Psoas muscle (tissue), 8 donors: ENCODE data around the gene TMEM184B. TPM values are rescaled to one million over a fixed set of nuclear protein-coding genes. Genes with fewer than 3 reads are reported as not detected.

ENCODE experiments used
- ATAC-seq, 4 donors: fragments of 200-7000 bp; cut with Tn5 transposase; one replicate each; pipeline ENCODE4 v1.9.1; 2020; ENCODE audit warnings: moderate library complexity in 3 of 4, mild to moderate bottlenecking in 2 of 4
- DNase-seq, 2 donors: peaks; one replicate each; pipeline ENCODE4 v3.0.0-alpha.2; 2020
- H3K27ac ChIP-seq: fragments of 200-600 bp; one replicate; pipeline ENCODE4 v1.8.0; 2022
- H3K27me3 ChIP-seq, 3 donors: fragments of 200-600 bp in 1 of 3; one replicate each; pipeline versions ENCODE4 v1.6.1 to v1.8.0; 2013 to 2022; ENCODE audit warnings: low read length in 2 of 3, mild to moderate bottlenecking in 2 of 3, moderate library complexity in 1 of 3; ENCODE audit not compliant: insufficient read depth in 3 of 3
- H3K36me3 ChIP-seq, 2 donors: fragments of 200-600 bp in 1 of 2; one replicate each; pipeline versions ENCODE4 v1.6.1 to v1.8.0; 2013 to 2022; ENCODE audit warnings: low read depth in 1 of 2, mild to moderate bottlenecking in 1 of 2, moderate library complexity in 1 of 2; ENCODE audit not compliant: insufficient read depth in 1 of 2
- H3K4me1 ChIP-seq: fragments of 200-600 bp; one replicate; pipeline ENCODE4 v1.8.0; 2022
- H3K4me3 ChIP-seq: fragments of 200-600 bp; one replicate; pipeline ENCODE4 v1.8.0; 2022; ENCODE audit warnings: mild to moderate bottlenecking
- H3K9me3 ChIP-seq: fragments of 200-600 bp; one replicate; pipeline ENCODE4 v1.8.0; 2022
- WGBS, 3 donors: extraction: QIAGEN DNeasy Blood & Tissue Kit; methylation state at CpG; one replicate each; pipeline versions ENCODE4 v1.1.6 to v1.1.7; 2013; 5-methylcytosine and 5-hydroxymethylcytosine counted together
- intact Hi-C, 2 donors: fragments of 100-400 bp; cut with DNase I; formaldehyde crosslinking; loops; one replicate each; pipeline versions ENCODE4 v1.11.0 to v1.14.2; 2022
- polyA plus RNA-seq, 3 donors: library from polyadenylated mRNA; stranded (reverse); fragments of 200-250 nt; gene quantifications; one replicate each; pipeline ENCODE4 v1.2.3, GENCODE V29; 2013
- total RNA-seq, 4 donors: library from RNA; stranded (reverse); fragmentation: NEBNext Ultra II Directional in 2 of 4; extraction: Animal tissue kit (Norgen Biotek cat#: 25700) in 2 of 4; gene quantifications; one replicate each; pipeline versions ENCODE4 v1.2.1 to v1.2.4, GENCODE V29; 2021 to 2023
- TF ChIP-seq, protein P1 (sequence below): fragments of 200-600 bp; IDR thresholded peaks from one replicate; pipeline ENCODE4 v1.8.0; 2022; ENCODE audit warnings: antibody characterized with exemption
- donor health status: healthy with polysubstance abuse.
- donor health status: DM: no; HTN: no; CAD: no; lungs with moderate emphysema.
- donor health status: Bipolar disorder and iron deficiency.
- donor health status: healthy.
- donor health status: DM: yes; HTN: yes; CAD: no.
- donor health status: DM: no; HTN: no; CAD: no.
- donor health status: DM: no; HTN: no; CAD: no.
- donor health status: DM: yes; HTN: yes; CAD: no.

Gene TMEM184B
- total and polyA plus RNA-seq, 7 donors = 13.6 to 40.3 (median 26.4) TPM

GRCh38 chr22:38202437-38203089, 70.2 kb downstream of the TMEM184B start:
- Histone ChIP-seq H3K9me3 (no peaks in the 10 kb centered on the region), H3K27me3 (no peaks in the 10 kb centered on the region), H3K27ac (peak overlapping the region; percentile 95), H3K4me1 (peaks cover 22% of the 10 kb centered on the region), H3K4me3 (peak overlapping the region; percentile 72), H3K36me3 (no peaks in the 10 kb centered on the region)
- ATAC-seq (peak; percentile 69 to 77 (median 73)), DNase-seq (peak; percentile 92 to 96)
- 1% methylated on average over 43 to 74 of the region's 74 CpGs for WGBS, 3 donors
- TF ChIP-seq, protein P1, sequence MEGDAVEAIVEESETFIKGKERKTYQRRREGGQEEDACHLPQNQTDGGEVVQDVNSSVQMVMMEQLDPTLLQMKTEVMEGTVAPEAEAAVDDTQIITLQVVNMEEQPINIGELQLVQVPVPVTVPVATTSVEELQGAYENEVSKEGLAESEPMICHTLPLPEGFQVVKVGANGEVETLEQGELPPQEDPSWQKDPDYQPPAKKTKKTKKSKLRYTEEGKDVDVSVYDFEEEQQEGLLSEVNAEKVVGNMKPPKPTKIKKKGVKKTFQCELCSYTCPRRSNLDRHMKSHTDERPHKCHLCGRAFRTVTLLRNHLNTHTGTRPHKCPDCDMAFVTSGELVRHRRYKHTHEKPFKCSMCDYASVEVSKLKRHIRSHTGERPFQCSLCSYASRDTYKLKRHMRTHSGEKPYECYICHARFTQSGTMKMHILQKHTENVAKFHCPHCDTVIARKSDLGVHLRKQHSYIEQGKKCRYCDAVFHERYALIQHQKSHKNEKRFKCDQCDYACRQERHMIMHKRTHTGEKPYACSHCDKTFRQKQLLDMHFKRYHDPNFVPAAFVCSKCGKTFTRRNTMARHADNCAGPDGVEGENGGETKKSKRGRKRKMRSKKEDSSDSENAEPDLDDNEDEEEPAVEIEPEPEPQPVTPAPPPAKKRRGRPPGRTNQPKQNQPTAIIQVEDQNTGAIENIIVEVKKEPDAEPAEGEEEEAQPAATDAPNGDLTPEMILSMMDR = peak; percentile 22
- intact Hi-C loops = loop anchor here (2.0 to 10.0 kb wide), 3 partner anchors 26 to 114 kb away; partner anchors contain the start of genes BAIAP2L2 (in 2 of the 2) and CSNK1E (in 1 of the 2)

DNA sequence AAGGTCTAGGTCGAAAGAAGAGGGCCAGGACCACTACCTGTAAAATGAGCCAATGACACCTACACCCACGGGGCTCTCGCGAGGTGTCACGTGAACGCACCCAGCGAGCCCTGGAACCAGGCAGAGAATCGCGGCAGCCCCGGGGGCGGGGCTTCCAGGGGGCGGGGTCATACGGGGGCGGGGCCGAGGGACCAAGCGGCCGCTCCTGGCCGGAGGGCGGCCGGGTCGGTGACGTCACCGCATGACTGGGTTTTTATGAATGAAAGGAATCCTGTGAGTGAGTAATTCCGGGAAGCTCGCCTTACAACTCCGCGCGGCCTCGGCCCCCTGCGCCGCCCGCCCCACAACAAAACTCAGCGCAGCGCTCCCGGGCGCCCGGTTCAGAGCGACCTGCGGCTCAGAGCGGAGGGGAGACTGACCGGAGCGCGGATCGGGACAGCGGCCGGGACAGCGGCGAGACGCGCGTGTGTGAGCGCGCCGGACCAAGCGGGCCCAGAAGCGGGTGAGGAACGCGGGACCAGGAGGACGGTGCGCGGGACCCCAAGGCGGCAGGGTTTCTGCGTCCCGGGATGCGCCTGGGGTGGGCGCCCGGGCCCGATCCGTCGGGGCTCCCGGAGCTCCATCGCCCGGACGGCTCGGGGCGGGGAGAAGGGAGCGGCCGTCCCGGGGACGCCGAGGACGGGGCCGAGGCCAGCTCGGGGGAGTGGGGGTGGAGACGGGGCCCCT, 70.9 kb downstream of the TMEM184B start, which contains the start of gene MAFF:
TSS of gene MAFF (plus strand) at position 284 of the 726 bp plus-strand sequence. CDS start 11,860 bp downstream, outside the sequence.
- H3K27me3 ChIP-seq = no peaks in the 10 kb centered on the region
- peak; percentile 84 to 88 (median 86) for ATAC-seq
- H3K9me3 ChIP-seq = no peaks in the 10 kb centered on the region
- H3K36me3 ChIP-seq = no peaks in the 10 kb centered on the region
- peak; percentile 97 to 99 for DNase-seq
- TF ChIP-seq, protein P1 = no peak
- peaks cover 22% of the 10 kb centered on the region for H3K4me1 ChIP-seq
- 0% methylated on average over 64 to 85 of the region's 85 CpGs for WGBS, 3 donors
- peak within 1 kb of the TSS; percentile 72 for H3K4me3 ChIP-seq
- H3K27ac ChIP-seq = peak within 1 kb of the TSS; percentile 95
- intact Hi-C loops = loop anchor here (2.0 to 10.0 kb wide), 4 partner anchors 19 to 115 kb away; partner anchors contain the start of genes BAIAP2L2 (in 2 of the 2) and CSNK1E (in 1 of the 2)

- WGBS, 3 donors = 15% methylated on average over 8 of the region's 8 CpGs
- intact Hi-C loops = loop anchor here (2.0 to 10.0 kb wide), 2 partner anchors 19 to 87 kb away; partner anchors contain the start of gene BAIAP2L2 (in 2 of the 2)
- Histone ChIP-seq H3K4me1 (peaks cover 22% of the 10 kb centered on the region), H3K9me3 (no peaks in the 10 kb centered on the region), H3K36me3 (no peaks in the 10 kb centered on the region), H3K4me3 (peak overlapping the region; percentile 72), H3K27ac (peak overlapping the region; percentile 95), H3K27me3 (no peaks in the 10 kb centered on the region)
- ATAC-seq = peak in 1 of 4 donors; percentile 28
- TF ChIP-seq, protein P1 = no peak
- no peak for DNase-seq
These were observed 71.5 kb downstream of the TMEM184B start for GRCh38 chr22:38201371-38201710.

- no peaks in the 10 kb centered on the region for H3K27me3 ChIP-seq
- DNase-seq (no peak), ATAC-seq (no peak)
- no peak overlapping the region for H3K4me3 ChIP-seq
- H3K27ac ChIP-seq = no peak overlapping the region
- TF ChIP-seq, protein P1 = no peak
- intact Hi-C loops = loop anchor here (2.0 to 10.0 kb wide), 2 partner anchors 17 to 85 kb away; partner anchors contain the start of gene BAIAP2L2 (in 2 of the 2)
- no peaks in the 10 kb centered on the region for H3K9me3 ChIP-seq
- no peaks in the 10 kb centered on the region for H3K36me3 ChIP-seq
- WGBS, 3 donors = 85 to 89% (median 87%) methylated on average over 10 of the region's 10 CpGs
- peaks cover 19% of the 10 kb centered on the region for H3K4me1 ChIP-seq
These were observed 72.8 kb downstream of the TMEM184B start for GRCh38 chr22:38199826-38200559.
